Measurements from ENCODE around the gene PKDREJ.

DNA sequence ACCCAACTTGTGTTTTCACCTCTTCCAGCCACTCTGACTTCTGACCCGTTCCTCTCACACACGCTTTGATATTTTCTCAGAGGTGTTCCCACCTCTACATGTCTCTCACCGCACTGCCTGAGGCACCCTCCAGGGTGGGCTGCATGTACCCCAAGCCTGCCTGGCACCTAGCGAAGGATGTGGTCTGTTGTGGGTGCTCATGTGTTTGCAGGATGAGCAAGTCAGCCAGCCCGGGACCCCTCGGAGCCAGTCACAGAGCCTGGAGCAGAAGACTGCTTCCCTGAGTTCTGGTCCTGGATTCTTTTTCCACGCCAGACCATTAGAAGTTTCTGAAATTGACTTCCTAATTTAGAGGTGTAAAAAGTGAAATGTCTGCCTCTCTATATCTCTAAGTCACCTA, 37.3 kb upstream of the PKDREJ start:
- TF ChIP-seq, protein P1, sequence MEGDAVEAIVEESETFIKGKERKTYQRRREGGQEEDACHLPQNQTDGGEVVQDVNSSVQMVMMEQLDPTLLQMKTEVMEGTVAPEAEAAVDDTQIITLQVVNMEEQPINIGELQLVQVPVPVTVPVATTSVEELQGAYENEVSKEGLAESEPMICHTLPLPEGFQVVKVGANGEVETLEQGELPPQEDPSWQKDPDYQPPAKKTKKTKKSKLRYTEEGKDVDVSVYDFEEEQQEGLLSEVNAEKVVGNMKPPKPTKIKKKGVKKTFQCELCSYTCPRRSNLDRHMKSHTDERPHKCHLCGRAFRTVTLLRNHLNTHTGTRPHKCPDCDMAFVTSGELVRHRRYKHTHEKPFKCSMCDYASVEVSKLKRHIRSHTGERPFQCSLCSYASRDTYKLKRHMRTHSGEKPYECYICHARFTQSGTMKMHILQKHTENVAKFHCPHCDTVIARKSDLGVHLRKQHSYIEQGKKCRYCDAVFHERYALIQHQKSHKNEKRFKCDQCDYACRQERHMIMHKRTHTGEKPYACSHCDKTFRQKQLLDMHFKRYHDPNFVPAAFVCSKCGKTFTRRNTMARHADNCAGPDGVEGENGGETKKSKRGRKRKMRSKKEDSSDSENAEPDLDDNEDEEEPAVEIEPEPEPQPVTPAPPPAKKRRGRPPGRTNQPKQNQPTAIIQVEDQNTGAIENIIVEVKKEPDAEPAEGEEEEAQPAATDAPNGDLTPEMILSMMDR (IDR thresholded peaks at IDR 0.05), result no peak
- TF ChIP-seq TP53 (CRISPR knock-in tag; IDR thresholded peaks at IDR 0.05) (no peak), TEAD4 (CRISPR knock-in tag; IDR thresholded peaks at IDR 0.05) (no peak), FOXJ3 (CRISPR knock-in tag; IDR thresholded peaks at IDR 0.05; ENCODE audit: borderline replicate concordance) (no peak)
- TF ChIP-seq, protein P2, sequence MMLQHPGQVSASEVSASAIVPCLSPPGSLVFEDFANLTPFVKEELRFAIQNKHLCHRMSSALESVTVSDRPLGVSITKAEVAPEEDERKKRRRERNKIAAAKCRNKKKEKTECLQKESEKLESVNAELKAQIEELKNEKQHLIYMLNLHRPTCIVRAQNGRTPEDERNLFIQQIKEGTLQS (CRISPR knock-in tag; conservative IDR thresholded peaks at IDR 0.05), result no peak
- TF ChIP-seq, protein P3, sequence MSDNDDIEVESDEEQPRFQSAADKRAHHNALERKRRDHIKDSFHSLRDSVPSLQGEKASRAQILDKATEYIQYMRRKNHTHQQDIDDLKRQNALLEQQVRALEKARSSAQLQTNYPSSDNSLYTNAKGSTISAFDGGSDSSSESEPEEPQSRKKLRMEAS (CRISPR knock-in tag; IDR thresholded peaks at IDR 0.05), result no peak
- TF ChIP-seq, protein P4, sequence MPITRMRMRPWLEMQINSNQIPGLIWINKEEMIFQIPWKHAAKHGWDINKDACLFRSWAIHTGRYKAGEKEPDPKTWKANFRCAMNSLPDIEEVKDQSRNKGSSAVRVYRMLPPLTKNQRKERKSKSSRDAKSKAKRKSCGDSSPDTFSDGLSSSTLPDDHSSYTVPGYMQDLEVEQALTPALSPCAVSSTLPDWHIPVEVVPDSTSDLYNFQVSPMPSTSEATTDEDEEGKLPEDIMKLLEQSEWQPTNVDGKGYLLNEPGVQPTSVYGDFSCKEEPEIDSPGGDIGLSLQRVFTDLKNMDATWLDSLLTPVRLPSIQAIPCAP (CRISPR knock-in tag; IDR thresholded peaks at IDR 0.05), result no peak
- TF ChIP-seq, protein P5, sequence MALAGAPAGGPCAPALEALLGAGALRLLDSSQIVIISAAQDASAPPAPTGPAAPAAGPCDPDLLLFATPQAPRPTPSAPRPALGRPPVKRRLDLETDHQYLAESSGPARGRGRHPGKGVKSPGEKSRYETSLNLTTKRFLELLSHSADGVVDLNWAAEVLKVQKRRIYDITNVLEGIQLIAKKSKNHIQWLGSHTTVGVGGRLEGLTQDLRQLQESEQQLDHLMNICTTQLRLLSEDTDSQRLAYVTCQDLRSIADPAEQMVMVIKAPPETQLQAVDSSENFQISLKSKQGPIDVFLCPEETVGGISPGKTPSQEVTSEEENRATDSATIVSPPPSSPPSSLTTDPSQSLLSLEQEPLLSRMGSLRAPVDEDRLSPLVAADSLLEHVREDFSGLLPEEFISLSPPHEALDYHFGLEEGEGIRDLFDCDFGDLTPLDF (CRISPR knock-in tag; IDR thresholded peaks at IDR 0.05), result no peak
